NCI-H146 treated with DMSO at 0.1 percent for 48 hours (cell line): ENCODE measurements around the gene PCDHGA1.

Experiments used
- DNase-seq: peaks from one replicate; lab custom pipeline; 2025; ENCODE audit not compliant: unreplicated experiment; lab: John Stamatoyannopoulos, UW

PCDHGA1 gene

DNA sequence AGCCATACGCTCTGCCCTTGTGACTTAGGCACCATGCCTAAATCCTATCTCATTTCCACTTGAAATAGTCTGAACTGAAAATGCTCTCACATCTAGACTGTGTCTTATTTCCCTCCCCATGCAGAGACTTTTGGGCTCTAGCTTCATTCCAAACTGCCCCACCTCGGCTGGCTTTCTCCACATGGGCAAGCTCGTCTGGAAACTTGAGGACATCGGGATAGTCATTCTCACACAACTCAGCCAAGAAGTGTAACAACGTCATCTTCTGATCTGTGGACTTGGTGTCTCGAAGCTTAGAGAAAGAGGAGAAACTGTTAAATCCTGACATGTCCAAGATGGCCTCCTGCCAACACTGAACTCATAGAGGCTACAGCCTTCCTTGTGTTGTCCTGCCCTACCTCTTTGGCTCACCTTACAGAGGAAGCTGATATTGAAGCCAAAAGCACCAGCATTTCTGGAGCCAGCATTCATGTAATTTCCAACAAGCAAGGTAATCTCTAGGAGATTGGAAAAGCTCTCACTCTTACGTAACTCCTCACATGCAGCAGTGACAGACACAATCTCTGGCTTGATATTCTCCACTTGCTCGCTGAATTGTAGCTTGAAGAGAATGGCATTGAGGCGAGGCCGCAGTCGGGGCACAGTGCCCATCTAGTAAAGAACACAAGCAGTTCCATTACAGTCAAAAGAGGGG, 198.1 kb downstream of the PCDHGA1 start:
- no peak for DNase-seq

GRCh38 chr5:141529002-141529401, 198.7 kb downstream of the PCDHGA1 start:
- no peak for DNase-seq

- DNase-seq, result no peak
These were observed 199.6 kb downstream of the PCDHGA1 start for GRCh38 chr5:141529873-141530272.

DNA sequence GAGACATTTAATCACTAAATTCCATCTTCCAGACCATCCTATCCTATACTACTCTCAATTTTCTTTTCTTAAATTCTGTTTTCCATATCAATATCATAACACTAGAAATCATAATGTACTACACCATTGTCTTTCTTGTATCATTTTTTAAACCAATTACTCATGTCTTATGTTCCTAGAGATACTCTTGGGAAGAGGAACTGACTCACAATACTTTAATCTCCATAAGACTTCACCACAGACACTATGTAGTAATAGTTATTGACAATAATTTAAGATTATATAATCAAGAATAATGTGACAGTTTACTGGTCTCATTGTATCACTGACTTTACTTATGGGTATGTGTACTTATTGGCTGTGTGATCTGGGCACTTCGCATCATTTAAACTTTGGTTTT, 202.4 kb downstream of the PCDHGA1 start:
- DNase-seq, result no peak

GRCh38 chr5:141533897-141534296, 203.6 kb downstream of the PCDHGA1 start:
- DNase-seq, result no peak

DNA sequence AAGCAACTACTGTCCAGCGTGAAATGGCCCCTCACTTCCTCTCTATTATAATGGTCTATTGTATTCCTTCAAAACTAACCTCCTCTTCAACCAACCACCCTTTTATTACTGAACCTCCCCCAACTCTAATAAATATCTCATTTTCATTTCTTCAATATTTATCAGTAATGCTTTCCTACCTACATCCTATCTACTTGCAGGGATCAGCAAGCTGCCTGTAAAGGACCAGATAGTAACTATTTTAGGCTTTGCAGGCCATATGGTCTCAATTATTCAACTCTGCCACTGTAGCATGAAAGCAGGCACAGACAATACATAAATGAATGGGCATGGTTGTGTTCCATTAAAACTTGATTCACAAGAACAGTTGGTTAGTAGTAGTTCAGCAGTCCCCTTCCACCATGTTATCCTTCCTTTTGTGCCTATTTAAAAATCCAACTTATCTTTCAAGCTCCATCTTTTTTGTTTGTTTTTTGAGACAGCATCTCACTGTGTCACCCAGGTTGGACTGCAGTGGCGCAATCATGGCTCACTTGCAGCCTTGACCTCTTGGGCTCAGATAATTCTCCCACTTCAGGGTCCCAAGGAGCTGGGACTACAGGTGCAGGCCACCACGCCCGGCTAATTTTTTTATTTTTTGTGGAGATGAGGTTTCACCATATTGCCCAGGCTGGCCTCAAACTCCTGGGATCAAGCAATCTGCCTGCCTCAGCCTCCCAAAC, 204.3 kb downstream of the PCDHGA1 start:
- DNase-seq, result no peak

DNA sequence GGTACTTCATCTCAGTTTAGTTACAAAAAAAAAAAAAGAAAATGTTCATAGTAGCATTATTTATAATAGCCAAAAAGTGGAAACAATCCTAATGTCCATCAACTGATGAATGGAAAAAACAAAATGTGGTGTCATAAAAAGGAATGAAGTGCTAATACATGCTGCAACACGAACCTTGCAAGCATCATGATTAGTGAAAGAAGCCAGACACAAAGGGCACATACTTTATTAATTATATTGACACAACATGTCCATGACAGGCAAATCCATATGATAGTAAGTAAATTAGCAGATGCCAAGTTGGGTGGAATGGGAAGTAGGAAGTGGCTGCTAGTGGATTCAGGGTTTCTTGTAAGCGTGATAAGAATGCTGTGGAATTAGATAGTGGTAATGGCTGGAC, 212.7 kb downstream of the PCDHGA1 start:
- no peak for DNase-seq

DNA sequence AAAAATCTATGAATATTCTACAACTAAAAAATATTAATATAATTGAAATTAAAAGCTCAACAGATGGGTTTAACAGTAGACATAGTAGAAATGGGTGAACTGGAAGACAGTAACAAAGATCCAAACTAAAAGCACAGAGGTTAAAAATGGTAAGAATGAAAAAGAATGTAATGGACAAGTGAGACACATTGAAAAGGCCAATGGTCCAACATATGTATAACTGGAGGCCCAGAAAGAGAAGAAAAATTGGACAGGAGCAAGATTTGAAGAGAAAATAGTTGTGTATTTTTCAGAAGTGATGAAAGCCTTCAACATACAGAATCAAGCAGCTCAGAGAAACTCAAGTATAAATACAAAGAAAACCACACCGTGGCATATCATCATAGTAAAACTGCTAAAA, 217.2 kb downstream of the PCDHGA1 start:
- no peak for DNase-seq

DNA sequence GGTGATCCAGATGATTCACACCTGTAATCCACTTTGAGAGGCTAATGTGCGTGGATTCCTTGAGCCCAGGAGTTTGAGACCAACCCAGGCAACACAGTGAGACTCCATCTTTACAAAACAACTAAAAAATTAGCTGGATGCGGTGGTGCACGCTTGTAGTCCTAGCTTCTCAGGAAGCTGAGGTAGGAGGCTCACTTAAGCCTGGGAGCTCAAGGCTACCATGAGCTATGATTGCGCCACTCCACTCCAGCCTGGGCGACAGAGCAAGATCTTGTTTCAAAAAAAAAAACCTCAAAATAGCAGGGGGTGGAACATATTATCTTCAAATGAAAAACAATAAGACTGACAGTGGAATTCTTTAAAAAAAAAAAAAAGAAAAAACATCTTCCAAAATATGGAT, 217.6 kb downstream of the PCDHGA1 start:
- DNase-seq, result no peak

- DNase-seq, result peak; percentile 94
These were observed 227.4 kb downstream of the PCDHGA1 start for GRCh38 chr5:141557681-141558136.

GRCh38 chr5:141558150-141558549, 227.8 kb downstream of the PCDHGA1 start:
- no peak for DNase-seq

DNA sequence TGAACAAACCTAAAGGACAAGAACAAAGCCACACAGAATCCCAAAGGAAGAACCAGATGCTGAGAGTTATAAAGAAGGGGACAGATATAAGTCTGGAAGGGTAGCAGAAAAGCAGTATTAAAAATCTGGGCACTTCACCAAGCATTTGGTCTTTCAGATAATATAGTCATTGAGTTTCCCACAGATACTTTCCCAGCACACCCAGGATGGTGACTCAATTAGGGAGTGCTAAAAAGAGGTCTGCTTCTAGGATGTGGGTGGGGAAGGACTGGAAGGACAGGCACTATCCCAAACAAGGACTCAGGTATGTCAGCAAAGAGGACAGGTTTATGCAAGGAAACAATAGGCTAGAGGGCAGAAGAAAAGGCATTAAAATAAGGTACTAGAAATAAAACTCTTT, 229.1 kb downstream of the PCDHGA1 start:
- no peak for DNase-seq

GRCh38 chr5:141560151-141560550, 229.8 kb downstream of the PCDHGA1 start:
- peak; percentile 43 for DNase-seq

DNA sequence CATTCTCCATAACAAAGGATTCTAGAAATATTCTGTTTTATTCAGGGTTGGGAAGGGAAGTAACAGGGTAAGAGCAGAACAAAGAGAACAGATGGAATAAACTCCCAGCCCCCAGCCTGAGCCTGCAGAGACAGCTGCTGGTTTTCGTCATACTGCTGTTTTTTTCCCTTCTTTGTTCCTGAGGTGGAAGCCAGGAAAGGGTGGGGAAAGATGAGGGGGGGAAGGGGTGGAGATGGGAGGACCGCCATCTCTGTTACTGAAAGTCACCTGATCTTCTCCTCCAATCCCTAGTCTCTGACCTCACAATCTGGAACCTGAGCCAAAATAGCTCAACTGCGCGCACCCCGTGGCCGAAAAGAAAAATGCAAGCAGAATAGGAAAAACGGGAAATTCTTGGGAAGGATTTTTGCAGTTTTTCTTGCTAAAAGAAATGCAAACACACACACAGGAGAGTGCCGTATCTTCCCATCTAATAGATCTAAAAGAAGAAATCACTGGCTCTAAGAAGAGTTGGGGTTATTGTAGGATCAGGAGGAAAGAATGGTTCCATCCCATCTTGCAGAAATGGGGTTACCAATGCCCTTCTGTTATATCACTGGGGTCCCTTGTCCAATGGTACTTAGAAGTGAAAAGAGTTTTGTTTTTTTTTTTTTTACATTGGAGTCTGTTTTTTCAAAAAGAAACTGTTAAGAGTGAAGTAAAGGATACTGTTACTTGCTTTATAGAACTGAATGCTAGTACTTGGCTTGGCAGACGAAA, 230.6 kb downstream of the PCDHGA1 start:
- DNase-seq, result peak; percentile 92
